B cell (primary cell): ENCODE data around the gene NPAS3. TPM values are rescaled to one million over a fixed set of nuclear protein-coding genes. Genes with fewer than 3 reads are reported as not detected.

ENCODE experiments used
- ATAC-seq: fragments of 200-7000 bp; cut with Tn5 transposase; one replicate; pipeline ENCODE4 v1.10.0; 2021; ENCODE audit warnings: low read depth, mild to moderate bottlenecking, moderate number of reproducible peaks, moderate library complexity
- CTCF ChIA-PET: fragments of 350-600 bp; sonication (Branson Sonifier 250); formaldehyde crosslinking; loops from one replicate; lab custom pipeline; 2021; ENCODE audit warnings: antibody characterized with exemption, inconsistent platforms; lab: Charles Lee
- POLR2A ChIA-PET: fragments of 350-600 bp; sonication (Branson Sonifier 250); formaldehyde crosslinking; loops from one replicate; lab custom pipeline; 2021; ENCODE audit warnings: antibody characterized with exemption; lab: Charles Lee
- DNase-seq: peaks from one replicate; pipeline ENCODE4 v3.0.0; 2013
- H2AFZ ChIP-seq: 2 replicates; pipeline ENCODE4 v1.6.1; 2012; ENCODE audit warnings: mild to moderate bottlenecking, low read depth, low read length; ENCODE audit not compliant: insufficient read depth, poor library complexity, severe bottlenecking
- H3K27ac ChIP-seq, 2 donors: 1 replicate in 1 of 2; 2 replicates in 1 of 2; pipeline ENCODE4 v1.5.1; 2012 to 2013; ENCODE audit warnings: low read length in 2 of 2, mild to moderate bottlenecking in 2 of 2, moderate library complexity in 1 of 2
- H3K27me3 ChIP-seq, 4 experiments: fragments of 200-600 bp in 1 of 4; sonication (generic) in 1 of 4; replicated peaks in 1 of 4; 1 replicate in 2 of 4; 2 replicates in 2 of 4; pipeline versions ENCODE4 v1.6.1 to v1.7.0; 2013 to 2016; ENCODE audit warnings: low read length in 3 of 4, mild to moderate bottlenecking in 2 of 4, mixed read lengths in 1 of 4, moderate library complexity in 1 of 4; ENCODE audit not compliant: insufficient read depth in 4 of 4, control insufficient read depth in 3 of 4; ENCODE audit errors: control extremely low read depth in 1 of 4
- H3K36me3 ChIP-seq, 2 experiments: replicated peaks in 1 of 2; 1 replicate in 1 of 2; 2 replicates in 1 of 2; pipeline versions ENCODE4 v1.6.1 to v1.7.1; 2013; ENCODE audit warnings: low read length in 1 of 2; ENCODE audit not compliant: insufficient read depth in 2 of 2, control insufficient read depth in 1 of 2; ENCODE audit errors: control extremely low read depth in 1 of 2, extremely low read depth in 1 of 2
- H3K4me1 ChIP-seq, 2 donors: fragments of 200-600 bp in 1 of 2; sonication (generic) in 1 of 2; 1 replicate in 1 of 2; 2 replicates in 1 of 2; pipeline versions ENCODE4 v1.5.1 to v1.6.1; 2013 to 2017; ENCODE audit warnings: low read length in 2 of 2; ENCODE audit not compliant: control insufficient read depth in 2 of 2, insufficient read depth in 2 of 2
- H3K4me2 ChIP-seq: replicated peaks from 2 replicates; pipeline ENCODE3; 2012; ENCODE audit warnings: mild to moderate bottlenecking, low read depth, low read length; ENCODE audit not compliant: poor library complexity, severe bottlenecking
- H3K4me3 ChIP-seq, 5 experiments: fragments of 200-600 bp in 1 of 5; sonication (generic) in 1 of 5; 1 replicate in 3 of 5; 2 replicates in 2 of 5; pipeline versions ENCODE4 v1.5.1 to v1.7.0; 2011 to 2016; ENCODE audit warnings: low read length in 4 of 5, mild to moderate bottlenecking in 4 of 5, low read depth in 2 of 5, control low read depth in 1 of 5, moderate library complexity in 1 of 5; ENCODE audit not compliant: insufficient read depth in 1 of 5; ENCODE audit errors: control extremely low read depth in 1 of 5, extremely low read depth in 1 of 5
- H3K79me2 ChIP-seq: fragments of 200-600 bp; sonication (generic); one replicate; pipeline ENCODE4 v1.6.0; 2016; ENCODE audit warnings: low read length; ENCODE audit not compliant: control insufficient read depth, insufficient read depth
- H3K9ac ChIP-seq: fragments of 200-600 bp; sonication (generic); 2 replicates; pipeline ENCODE4 v1.6.1; 2017; ENCODE audit warnings: mild to moderate bottlenecking, low read length, moderate library complexity
- H3K9me3 ChIP-seq, 3 donors: one replicate each; pipeline versions ENCODE4 v1.6.1 to v1.7.1; 2013; ENCODE audit warnings: low read length in 2 of 3; ENCODE audit not compliant: control insufficient read depth in 2 of 3, insufficient read depth in 1 of 3; ENCODE audit errors: control extremely low read depth in 1 of 3
- H4K20me1 ChIP-seq: 2 replicates; pipeline ENCODE4 v1.6.0; 2012; ENCODE audit warnings: mild to moderate bottlenecking, low read length; ENCODE audit not compliant: insufficient read depth, control insufficient read depth, poor library complexity, severe bottlenecking
- H3K27ac Mint-ChIP-seq: one replicate; pipeline ENCODE4 v1.8.0; 2021; ENCODE audit warnings: mixed read lengths
- H3K27me3 Mint-ChIP-seq: one replicate; pipeline ENCODE4 v1.8.0; 2021; ENCODE audit warnings: mixed read lengths
- H3K4me1 Mint-ChIP-seq: one replicate; pipeline ENCODE4 v1.8.0; 2021; ENCODE audit warnings: mixed read lengths
- H3K4me3 Mint-ChIP-seq: one replicate; pipeline ENCODE4 v1.8.0; 2021; ENCODE audit warnings: mixed read lengths
- H3K9me3 Mint-ChIP-seq: one replicate; pipeline ENCODE4 v1.8.0; 2022; ENCODE audit warnings: mixed read lengths; ENCODE audit not compliant: insufficient read depth
- CTCF ChIP-seq: fragments of 200-600 bp; IDR thresholded peaks from one replicate; pipeline ENCODE4 v1.8.0; 2022; ENCODE audit warnings: antibody characterized with exemption, mild to moderate bottlenecking
- EZH2 ChIP-seq: IDR thresholded peaks from 2 replicates; pipeline ENCODE4 v1.6.1; 2012; ENCODE audit warnings: borderline replicate concordance, low read depth, mild to moderate bottlenecking, moderate library complexity, low read length; ENCODE audit not compliant: insufficient read depth, poor library complexity, severe bottlenecking
- WGBS: methylation state at CpG from one replicate; pipeline ENCODE4 v1.1.5; 2013; ENCODE audit warnings: missing lambda C conversion rate; ENCODE audit not compliant: insufficient coverage; 5-methylcytosine and 5-hydroxymethylcytosine counted together
- intact Hi-C: fragments of 100-400 bp; cut with micrococcal nuclease; formaldehyde crosslinking; loops from one replicate; pipeline ENCODE4 v1.10.0; 2022
- polyA plus RNA-seq: library from polyadenylated mRNA; depleted of rRNA; stranded (reverse); fragments of >200 nt; gene quantifications from 2 replicates; pipeline ENCODE4 v1.2.3, GENCODE V29; 2012
- total RNA-seq, 2 donors: library from RNA; stranded (reverse); fragments of 120-200 nt in 1 of 2; gene quantifications; 1 replicate in 1 of 2; 2 replicates in 1 of 2; pipeline versions ENCODE4 v1.2.3 to v1.2.4, GENCODE V29; 2013 to 2022

Gene NPAS3
- total and polyA plus RNA-seq, 2 donors (not counting 1 experiment from before 2014, with no cell fraction given): not detected

GRCh38 chr14:33693237-33693636 is 754.6 kb downstream of the NPAS3 start:
- H3K27me3 Mint-ChIP-seq: no peaks in the 10 kb centered on the region
- Histone ChIP-seq H3K36me3 (no peaks in the 10 kb centered on the region), H3K79me2 (no peaks in the 10 kb centered on the region), H3K4me1 (no peaks in the 10 kb centered on the region), H3K4me2 (no peak overlapping the region), H3K9ac (no peak overlapping the region), H4K20me1 (no peaks in the 10 kb centered on the region), H3K4me3 (no peak overlapping the region), H3K27ac (no peak overlapping the region), H3K27me3 (no peaks in the 10 kb centered on the region), H2AFZ (no peak overlapping the region), H3K9me3 (no peaks in the 10 kb centered on the region)
- no peaks in the 10 kb centered on the region for H3K9me3 Mint-ChIP-seq
- ChIA-PET POLR2A (no interaction called here), CTCF (no interaction called here)
- intact Hi-C loops: no loop called here
- ATAC-seq: no peak
- H3K4me3 Mint-ChIP-seq: no peak overlapping the region
- TF ChIP-seq EZH2 (no peak), CTCF (no peak)
- WGBS: 100% methylated on average over 1 of the region's 4 CpGs
- DNase-seq: no peak
- H3K27ac Mint-ChIP-seq: no peak overlapping the region
- no peaks in the 10 kb centered on the region for H3K4me1 Mint-ChIP-seq

DNA sequence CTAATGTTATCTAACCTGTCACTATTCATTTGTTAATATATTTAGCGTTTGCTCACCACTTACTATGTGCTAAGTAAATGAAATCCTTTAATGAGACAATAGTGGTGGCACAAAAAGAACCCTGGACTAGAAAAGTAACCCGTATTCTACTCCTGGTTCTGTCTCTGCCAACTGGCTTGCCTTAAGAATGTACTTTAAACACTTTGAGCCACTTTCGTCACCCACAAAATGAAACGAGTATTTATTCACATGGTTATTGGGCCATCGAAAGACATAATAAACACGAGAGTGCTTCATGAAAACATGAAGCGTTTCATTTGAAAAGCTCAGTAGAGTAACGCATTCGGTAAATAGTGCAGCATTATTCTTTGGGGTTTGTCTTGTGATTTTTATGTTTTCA is 757.5 kb downstream of the NPAS3 start:
- H3K4me1 ChIP-seq: no peaks in the 10 kb centered on the region
- TF ChIP-seq CTCF (no peak), EZH2 (no peak)
- ATAC-seq: no peak
- Mint-ChIP-seq H3K4me1 (no peaks in the 10 kb centered on the region), H3K4me3 (no peak overlapping the region), H3K27me3 (no peaks in the 10 kb centered on the region), H3K27ac (no peak overlapping the region), H3K9me3 (no peaks in the 10 kb centered on the region)
- no peaks in the 10 kb centered on the region for H3K79me2 ChIP-seq
- H4K20me1 ChIP-seq: no peaks in the 10 kb centered on the region
- H3K27me3 ChIP-seq: no peaks in the 10 kb centered on the region
- H3K4me2 ChIP-seq: no peak overlapping the region
- H3K27ac ChIP-seq: no peak overlapping the region
- WGBS: 96% methylated on average over 3 of the region's 9 CpGs
- no peaks in the 10 kb centered on the region for H3K9me3 ChIP-seq
- no peak overlapping the region for H2AFZ ChIP-seq
- ChIA-PET CTCF (no interaction called here), POLR2A (no interaction called here)
- H3K4me3 ChIP-seq: no peak overlapping the region
- intact Hi-C loops: no loop called here
- H3K9ac ChIP-seq: no peak overlapping the region
- no peak for DNase-seq
- H3K36me3 ChIP-seq: no peaks in the 10 kb centered on the region
